HEK293 (cell line): ENCODE data around the gene TC2N.

ENCODE experiments used
- CTCF ChIA-PET: fragments of 350-600 bp; formaldehyde crosslinking; extraction: SDS; loops from one replicate; lab custom pipeline; 2021; ENCODE audit warnings: antibody characterized with exemption; lab: Yijun Ruan, JAX
- POLR2A ChIA-PET: fragments of 300-600 bp; formaldehyde crosslinking; extraction: SDS; loops from one replicate; lab custom pipeline; 2020; ENCODE audit warnings: antibody characterized with exemption, inconsistent platforms; lab: Yijun Ruan, JAX
- H3K27ac ChIP-seq: fragments of 200-500 bp; sonication (Bioruptor generic); 2 replicates; pipeline ENCODE4 v1.5.1; 2014; ENCODE audit warnings: low read depth, low read length, control low read depth, inconsistent platforms; ENCODE audit errors: extremely low read depth
- H3K36me3 ChIP-seq, 2 experiments: fragments of 200-500 bp in 1 of 2; sonication (Bioruptor generic) in 1 of 2; 1 replicate in 1 of 2; 2 replicates in 1 of 2; pipeline ENCODE4 v1.5.1; 2014 to 2017; ENCODE audit warnings: inconsistent platforms in 2 of 2, low read length in 2 of 2; ENCODE audit not compliant: control insufficient read depth in 2 of 2, insufficient read depth in 1 of 2
- H3K4me1 ChIP-seq: fragments of 200-500 bp; sonication (Bioruptor generic); 2 replicates; pipeline ENCODE4 v1.5.1; 2014; ENCODE audit warnings: mild to moderate bottlenecking, low read length, inconsistent platforms; ENCODE audit not compliant: control insufficient read depth, insufficient read depth
- H3K4me3 ChIP-seq: 2 replicates; pipeline ENCODE4 v1.5.1; 2011; ENCODE audit warnings: low read depth, mild to moderate bottlenecking, control low read depth, low read length, moderate library complexity
- H3K9me3 ChIP-seq: fragments of 200-500 bp; sonication (Bioruptor generic); 2 replicates; pipeline ENCODE4 v1.5.1; 2014; ENCODE audit warnings: low read depth, low read length, inconsistent platforms; ENCODE audit not compliant: control insufficient read depth, insufficient read depth
- EGR2 ChIP-seq: fragments of 450-650 bp; formaldehyde crosslinking; IDR thresholded peaks from 2 replicates; pipeline ENCODE4 v1.5.1; 2016; ENCODE audit warnings: low read depth, missing biosample characterization, missing genetic modification characterization
- GLIS1 ChIP-seq: fragments of 450-650 bp; formaldehyde crosslinking; IDR thresholded peaks from 2 replicates; pipeline ENCODE4 v1.5.1; 2016; ENCODE audit warnings: missing biosample characterization, missing genetic modification characterization
- HOXA7 ChIP-seq: sonication (generic); formaldehyde crosslinking; IDR thresholded peaks from 2 replicates; pipeline ENCODE4 v1.8.1; 2022; ENCODE audit warnings: missing genetic modification reagents, borderline replicate concordance
- ZFHX2 ChIP-seq: fragments of 450-650 bp; formaldehyde crosslinking; conservative IDR thresholded peaks from 2 replicates; pipeline ENCODE4 v1.5.1; 2016; ENCODE audit warnings: missing biosample characterization, missing genetic modification characterization
- ZNF157 ChIP-seq: fragments of 450-650 bp; formaldehyde crosslinking; IDR thresholded peaks from 2 replicates; pipeline ENCODE4 v1.5.1; 2016; ENCODE audit warnings: missing biosample characterization, missing genetic modification characterization
- ZNF239 ChIP-seq: fragments of 450-650 bp; formaldehyde crosslinking; IDR thresholded peaks from 2 replicates; pipeline ENCODE4 v1.5.1; 2016; ENCODE audit warnings: missing biosample characterization, missing genetic modification characterization
- ZNF521 ChIP-seq: fragments of 450-650 bp; formaldehyde crosslinking; IDR thresholded peaks from 2 replicates; pipeline ENCODE4 v1.5.1; 2017; ENCODE audit warnings: missing biosample characterization, mild to moderate bottlenecking, missing genetic modification characterization
- ZNF529 ChIP-seq: fragments of 450-650 bp; formaldehyde crosslinking; IDR thresholded peaks from 2 replicates; pipeline ENCODE4 v1.5.1; 2017; ENCODE audit warnings: missing genetic modification characterization, missing biosample characterization; ENCODE audit not compliant: insufficient replicate concordance
- ZNF571 ChIP-seq: fragments of 450-650 bp; formaldehyde crosslinking; IDR thresholded peaks from 2 replicates; pipeline ENCODE4 v1.5.0; 2017; ENCODE audit warnings: missing biosample characterization, missing genetic modification characterization
- ZSCAN23 ChIP-seq: fragments of 450-650 bp; formaldehyde crosslinking; IDR thresholded peaks from 2 replicates; pipeline ENCODE4 v1.5.1; 2016; ENCODE audit warnings: missing biosample characterization, missing genetic modification characterization
- TF ChIP-seq, protein P1 (sequence below): fragments of 450-650 bp; formaldehyde crosslinking; IDR thresholded peaks from 2 replicates; pipeline ENCODE4 v1.5.1; 2016; ENCODE audit warnings: missing biosample characterization, missing genetic modification characterization
- TF ChIP-seq, protein P2 (sequence below): fragments of 450-650 bp; formaldehyde crosslinking; IDR thresholded peaks from 2 replicates; pipeline ENCODE4 v1.5.1; 2016; ENCODE audit warnings: missing biosample characterization, missing genetic modification characterization
- TF ChIP-seq, protein P3 (sequence below): fragments of 450-650 bp; formaldehyde crosslinking; IDR thresholded peaks from 2 replicates; pipeline ENCODE4 v1.5.1; 2016; ENCODE audit warnings: missing biosample characterization, missing genetic modification characterization
- TF ChIP-seq, protein P4 (sequence below): fragments of 450-650 bp; formaldehyde crosslinking; IDR thresholded peaks from 2 replicates; pipeline ENCODE4 v1.5.1; 2016; ENCODE audit warnings: missing biosample characterization, missing genetic modification characterization
- TF ChIP-seq, protein P5 (sequence below): fragments of 450-650 bp; formaldehyde crosslinking; IDR thresholded peaks from 2 replicates; pipeline ENCODE4 v1.5.1; 2016; ENCODE audit warnings: missing biosample characterization, missing genetic modification characterization

TC2N gene

DNA sequence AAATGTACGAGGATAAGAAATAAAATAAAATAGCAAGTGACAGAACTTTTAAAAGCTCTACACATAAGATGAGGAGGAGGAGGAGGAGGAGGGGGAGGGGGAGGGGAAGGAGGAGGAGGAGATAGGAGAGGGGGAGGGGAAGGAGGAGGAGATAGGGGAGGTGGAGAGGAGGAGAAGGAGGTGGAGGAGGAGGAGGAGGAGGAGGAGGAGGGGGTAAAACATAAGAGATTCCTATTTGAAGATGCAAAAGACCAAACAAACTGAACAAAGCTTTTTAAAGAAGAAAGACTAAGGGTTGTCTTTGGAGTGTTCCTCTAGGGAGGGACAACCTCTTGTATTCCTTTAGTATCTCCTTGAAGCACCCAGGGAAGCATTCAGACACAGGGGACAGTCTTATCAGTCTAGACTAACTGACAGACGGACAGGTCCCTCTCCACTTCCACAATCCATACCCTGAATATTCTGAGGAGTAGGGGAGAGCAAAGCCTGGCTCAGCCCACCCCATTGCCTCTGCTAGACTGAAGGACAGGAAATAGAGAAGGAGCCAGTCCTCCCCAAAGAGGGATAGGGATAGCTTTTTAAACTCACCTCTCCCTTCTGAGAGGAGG, 12.9 kb downstream of the TC2N start:
- H3K4me1 ChIP-seq, result peaks cover 8% of the 10 kb centered on the region; the same call in 1 of the 2 replicates
- no peak for TF ChIP-seq HOXA7
- TF ChIP-seq ZNF157, result no peak
- TF ChIP-seq ZSCAN23 (tag by site-specific recombination), result no peak
- no peak for TF ChIP-seq ZNF571
- TF ChIP-seq EGR2 (tag by site-specific recombination), result peak; percentile 65
- peak; percentile 34; the same call in 1 of the 2 replicates for TF ChIP-seq ZFHX2 (tag by site-specific recombination)
- TF ChIP-seq, protein P1, sequence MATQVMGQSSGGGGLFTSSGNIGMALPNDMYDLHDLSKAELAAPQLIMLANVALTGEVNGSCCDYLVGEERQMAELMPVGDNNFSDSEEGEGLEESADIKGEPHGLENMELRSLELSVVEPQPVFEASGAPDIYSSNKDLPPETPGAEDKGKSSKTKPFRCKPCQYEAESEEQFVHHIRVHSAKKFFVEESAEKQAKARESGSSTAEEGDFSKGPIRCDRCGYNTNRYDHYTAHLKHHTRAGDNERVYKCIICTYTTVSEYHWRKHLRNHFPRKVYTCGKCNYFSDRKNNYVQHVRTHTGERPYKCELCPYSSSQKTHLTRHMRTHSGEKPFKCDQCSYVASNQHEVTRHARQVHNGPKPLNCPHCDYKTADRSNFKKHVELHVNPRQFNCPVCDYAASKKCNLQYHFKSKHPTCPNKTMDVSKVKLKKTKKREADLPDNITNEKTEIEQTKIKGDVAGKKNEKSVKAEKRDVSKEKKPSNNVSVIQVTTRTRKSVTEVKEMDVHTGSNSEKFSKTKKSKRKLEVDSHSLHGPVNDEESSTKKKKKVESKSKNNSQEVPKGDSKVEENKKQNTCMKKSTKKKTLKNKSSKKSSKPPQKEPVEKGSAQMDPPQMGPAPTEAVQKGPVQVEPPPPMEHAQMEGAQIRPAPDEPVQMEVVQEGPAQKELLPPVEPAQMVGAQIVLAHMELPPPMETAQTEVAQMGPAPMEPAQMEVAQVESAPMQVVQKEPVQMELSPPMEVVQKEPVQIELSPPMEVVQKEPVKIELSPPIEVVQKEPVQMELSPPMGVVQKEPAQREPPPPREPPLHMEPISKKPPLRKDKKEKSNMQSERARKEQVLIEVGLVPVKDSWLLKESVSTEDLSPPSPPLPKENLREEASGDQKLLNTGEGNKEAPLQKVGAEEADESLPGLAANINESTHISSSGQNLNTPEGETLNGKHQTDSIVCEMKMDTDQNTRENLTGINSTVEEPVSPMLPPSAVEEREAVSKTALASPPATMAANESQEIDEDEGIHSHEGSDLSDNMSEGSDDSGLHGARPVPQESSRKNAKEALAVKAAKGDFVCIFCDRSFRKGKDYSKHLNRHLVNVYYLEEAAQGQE (tag by site-specific recombination), result no peak
- TF ChIP-seq GLIS1 (tag by site-specific recombination), result no peak
- no peak overlapping the region for H3K4me3 ChIP-seq
- CTCF ChIA-PET, result interaction anchor here (0.9 to 1.5 kb wide), 2 partner anchors 8 to 57 kb away, joined by 3 to 4 read pairs; no protein-coding TSS in a partner anchor
- no peaks in the 10 kb centered on the region for H3K36me3 ChIP-seq
- H3K27ac ChIP-seq, result no peak overlapping the region
- POLR2A ChIA-PET, result no interaction called here
- no peaks in the 10 kb centered on the region for H3K9me3 ChIP-seq

DNA sequence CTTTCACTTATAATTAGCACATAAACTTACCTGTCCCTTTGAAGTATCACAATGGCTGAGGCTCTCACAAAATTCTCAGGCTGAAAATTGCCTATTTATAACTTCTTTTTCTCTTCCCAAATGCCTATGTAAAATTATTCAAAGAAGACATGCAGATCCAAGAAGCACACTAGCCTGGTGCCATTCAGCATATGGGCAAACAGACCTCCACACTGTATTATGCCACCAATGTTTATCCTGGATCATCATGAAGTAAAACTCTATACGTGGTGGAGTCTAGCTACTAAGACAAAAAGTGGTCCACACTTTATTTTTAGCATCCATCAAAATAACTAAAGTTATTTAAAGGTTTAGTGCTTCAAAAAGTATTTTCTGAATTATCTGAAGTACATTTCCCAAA, 15.8 kb downstream of the TC2N start:
- Histone ChIP-seq H3K9me3 (no peaks in the 10 kb centered on the region), H3K27ac (no peak overlapping the region), H3K4me3 (no peak overlapping the region), H3K4me1 (peaks cover 3% of the 10 kb centered on the region; the same call in 1 of the 2 replicates), H3K36me3 (no peaks in the 10 kb centered on the region)
- ChIA-PET POLR2A (no interaction called here), CTCF (interaction anchor here (0.6 kb wide), 1 partner anchor 110 kb away, joined by 4 read pairs; no protein-coding TSS in a partner anchor)
- TF ChIP-seq, protein P2, sequence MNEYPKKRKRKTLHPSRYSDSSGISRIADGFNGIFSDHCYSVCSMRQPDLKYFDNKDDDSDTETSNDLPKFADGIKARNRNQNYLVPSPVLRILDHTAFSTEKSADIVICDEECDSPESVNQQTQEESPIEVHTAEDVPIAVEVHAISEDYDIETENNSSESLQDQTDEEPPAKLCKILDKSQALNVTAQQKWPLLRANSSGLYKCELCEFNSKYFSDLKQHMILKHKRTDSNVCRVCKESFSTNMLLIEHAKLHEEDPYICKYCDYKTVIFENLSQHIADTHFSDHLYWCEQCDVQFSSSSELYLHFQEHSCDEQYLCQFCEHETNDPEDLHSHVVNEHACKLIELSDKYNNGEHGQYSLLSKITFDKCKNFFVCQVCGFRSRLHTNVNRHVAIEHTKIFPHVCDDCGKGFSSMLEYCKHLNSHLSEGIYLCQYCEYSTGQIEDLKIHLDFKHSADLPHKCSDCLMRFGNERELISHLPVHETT, result no peak
- TF ChIP-seq, protein P3, sequence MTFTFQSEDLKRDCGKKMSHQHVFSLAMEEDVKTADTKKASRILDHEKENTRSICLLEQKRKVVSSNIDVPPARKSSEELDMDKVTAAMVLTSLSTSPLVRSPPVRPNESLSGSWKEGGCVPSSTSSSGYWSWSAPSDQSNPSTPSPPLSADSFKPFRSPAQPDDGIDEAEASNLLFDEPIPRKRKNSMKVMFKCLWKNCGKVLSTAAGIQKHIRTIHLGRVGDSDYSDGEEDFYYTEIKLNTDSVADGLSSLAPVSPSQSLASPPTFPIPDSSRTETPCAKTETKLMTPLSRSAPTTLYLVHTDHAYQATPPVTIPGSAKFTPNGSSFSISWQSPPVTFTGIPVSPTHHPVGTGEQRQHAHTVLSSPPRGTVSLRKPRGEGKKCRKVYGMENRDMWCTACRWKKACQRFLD (tag by site-specific recombination), result no peak
- no peak for TF ChIP-seq ZNF239 (tag by site-specific recombination)
- TF ChIP-seq ZNF529 (tag by site-specific recombination), result no peak
- TF ChIP-seq ZNF521, result no peak
- TF ChIP-seq, protein P4, sequence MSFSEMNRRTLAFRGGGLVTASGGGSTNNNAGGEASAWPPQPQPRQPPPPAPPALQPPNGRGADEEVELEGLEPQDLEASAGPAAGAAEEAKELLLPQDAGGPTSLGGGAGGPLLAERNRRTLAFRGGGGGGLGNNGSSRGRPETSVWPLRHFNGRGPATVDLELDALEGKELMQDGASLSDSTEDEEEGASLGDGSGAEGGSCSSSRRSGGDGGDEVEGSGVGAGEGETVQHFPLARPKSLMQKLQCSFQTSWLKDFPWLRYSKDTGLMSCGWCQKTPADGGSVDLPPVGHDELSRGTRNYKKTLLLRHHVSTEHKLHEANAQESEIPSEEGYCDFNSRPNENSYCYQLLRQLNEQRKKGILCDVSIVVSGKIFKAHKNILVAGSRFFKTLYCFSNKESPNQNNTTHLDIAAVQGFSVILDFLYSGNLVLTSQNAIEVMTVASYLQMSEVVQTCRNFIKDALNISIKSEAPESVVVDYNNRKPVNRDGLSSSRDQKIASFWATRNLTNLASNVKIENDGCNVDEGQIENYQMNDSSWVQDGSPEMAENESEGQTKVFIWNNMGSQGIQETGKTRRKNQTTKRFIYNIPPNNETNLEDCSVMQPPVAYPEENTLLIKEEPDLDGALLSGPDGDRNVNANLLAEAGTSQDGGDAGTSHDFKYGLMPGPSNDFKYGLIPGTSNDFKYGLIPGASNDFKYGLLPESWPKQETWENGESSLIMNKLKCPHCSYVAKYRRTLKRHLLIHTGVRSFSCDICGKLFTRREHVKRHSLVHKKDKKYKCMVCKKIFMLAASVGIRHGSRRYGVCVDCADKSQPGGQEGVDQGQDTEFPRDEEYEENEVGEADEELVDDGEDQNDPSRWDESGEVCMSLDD (tag by site-specific recombination), result no peak
- TF ChIP-seq, protein P5, sequence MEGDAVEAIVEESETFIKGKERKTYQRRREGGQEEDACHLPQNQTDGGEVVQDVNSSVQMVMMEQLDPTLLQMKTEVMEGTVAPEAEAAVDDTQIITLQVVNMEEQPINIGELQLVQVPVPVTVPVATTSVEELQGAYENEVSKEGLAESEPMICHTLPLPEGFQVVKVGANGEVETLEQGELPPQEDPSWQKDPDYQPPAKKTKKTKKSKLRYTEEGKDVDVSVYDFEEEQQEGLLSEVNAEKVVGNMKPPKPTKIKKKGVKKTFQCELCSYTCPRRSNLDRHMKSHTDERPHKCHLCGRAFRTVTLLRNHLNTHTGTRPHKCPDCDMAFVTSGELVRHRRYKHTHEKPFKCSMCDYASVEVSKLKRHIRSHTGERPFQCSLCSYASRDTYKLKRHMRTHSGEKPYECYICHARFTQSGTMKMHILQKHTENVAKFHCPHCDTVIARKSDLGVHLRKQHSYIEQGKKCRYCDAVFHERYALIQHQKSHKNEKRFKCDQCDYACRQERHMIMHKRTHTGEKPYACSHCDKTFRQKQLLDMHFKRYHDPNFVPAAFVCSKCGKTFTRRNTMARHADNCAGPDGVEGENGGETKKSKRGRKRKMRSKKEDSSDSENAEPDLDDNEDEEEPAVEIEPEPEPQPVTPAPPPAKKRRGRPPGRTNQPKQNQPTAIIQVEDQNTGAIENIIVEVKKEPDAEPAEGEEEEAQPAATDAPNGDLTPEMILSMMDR (tag by site-specific recombination), result no peak
